GM19328 (cell line): ENCODE data around the gene CDKN1A.
"Not testable (repeated sequence)": the region's sequence is repeated elsewhere in the genome, so short reads cannot be mapped to it uniquely, and the experiment has no call there.

ENCODE experiments used
- ATAC-seq: cut with Tn5 transposase; IDR thresholded peaks from one replicate; pipeline ENCODE4 v1.9.1; 2021; ENCODE audit warnings: mild to moderate bottlenecking, moderate library complexity; ENCODE audit not compliant: unreplicated experiment

CDKN1A gene

DNA sequence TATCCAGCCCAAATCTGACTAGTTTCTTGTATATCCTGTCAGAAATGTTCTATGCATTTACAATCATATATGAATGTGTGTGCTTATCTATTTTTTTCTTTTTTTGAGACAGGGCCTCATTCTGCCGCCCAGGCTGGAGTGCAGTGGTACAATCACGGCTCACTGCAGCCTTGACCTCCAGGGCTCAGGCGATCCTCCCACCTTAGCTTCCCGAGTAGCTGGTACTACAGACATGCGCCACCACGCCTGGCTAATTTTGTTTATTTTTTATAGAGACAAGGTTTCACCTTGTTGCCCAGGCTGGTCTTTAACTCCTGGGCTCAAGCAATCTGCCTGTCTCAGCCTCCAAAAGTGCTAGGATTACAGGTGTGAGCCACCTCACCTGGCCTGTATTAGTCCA, 16.1 kb downstream of the CDKN1A start:
- no peak for ATAC-seq

DNA sequence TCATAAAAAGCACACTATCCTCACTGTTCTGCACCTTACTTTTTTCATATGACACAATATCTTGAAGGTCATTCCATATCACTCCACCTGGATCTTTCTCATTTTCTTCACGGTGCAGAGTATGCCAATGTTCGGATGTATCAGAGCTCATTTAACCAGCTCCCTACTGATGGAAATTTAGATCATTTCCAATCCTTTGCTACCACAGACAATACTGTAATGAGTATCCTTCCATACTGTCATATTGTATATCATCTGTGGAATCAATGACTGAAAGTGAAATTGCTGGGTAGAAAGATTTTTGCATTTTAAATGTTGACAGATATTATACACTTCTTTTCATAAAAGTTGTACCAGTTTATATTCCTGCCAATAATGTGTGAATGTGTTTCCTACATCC, 16.9 kb downstream of the CDKN1A start:
- no peak for ATAC-seq

DNA sequence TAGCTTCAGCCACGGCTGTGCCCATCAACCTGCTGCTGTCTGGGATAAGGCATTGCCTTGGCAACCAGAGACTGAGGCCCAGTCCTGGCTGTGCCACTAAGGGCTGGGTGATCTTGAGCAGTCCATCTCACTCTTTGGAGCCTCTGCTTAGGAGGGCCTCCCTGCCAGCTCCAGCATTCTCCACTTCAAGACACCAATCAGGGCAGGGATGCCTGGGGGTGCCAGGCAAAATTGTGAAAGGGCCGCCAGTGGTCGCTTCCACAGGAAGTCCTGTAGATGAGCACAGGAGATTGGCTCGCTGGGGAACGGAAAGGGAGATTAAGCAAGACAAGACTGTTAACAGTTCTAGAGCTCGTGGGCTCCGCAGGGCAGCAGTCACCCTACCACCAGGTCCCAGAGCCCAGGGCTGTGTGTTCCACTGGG, 19.0 kb downstream of the CDKN1A start, which contains the start of gene RAB44:
TSS of gene RAB44 (plus strand) at position 346 of the 423 bp plus-strand sequence. CDS start 6,410 bp downstream, outside the sequence.
- ATAC-seq, result no peak

DNA sequence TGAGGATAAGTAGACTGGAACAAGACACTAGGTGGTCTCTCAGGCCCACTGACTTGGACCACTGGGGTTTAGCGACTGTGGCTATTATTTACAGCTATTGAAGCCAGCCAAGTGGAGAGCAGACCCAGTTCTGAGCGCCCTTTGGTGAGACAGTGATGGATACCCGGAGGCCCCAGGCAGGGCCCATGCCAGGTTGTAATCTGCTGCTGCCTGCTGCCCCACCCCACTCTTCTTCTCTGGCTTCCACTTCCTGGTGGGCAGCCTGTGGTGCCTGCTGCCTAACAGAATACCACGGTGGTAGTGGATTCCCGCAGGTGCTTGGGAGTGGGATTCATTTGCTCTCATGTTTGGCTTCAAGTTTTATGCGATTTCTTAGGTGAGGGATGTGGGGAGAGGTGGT, 19.7 kb downstream of the CDKN1A start:
- no peak for ATAC-seq

DNA sequence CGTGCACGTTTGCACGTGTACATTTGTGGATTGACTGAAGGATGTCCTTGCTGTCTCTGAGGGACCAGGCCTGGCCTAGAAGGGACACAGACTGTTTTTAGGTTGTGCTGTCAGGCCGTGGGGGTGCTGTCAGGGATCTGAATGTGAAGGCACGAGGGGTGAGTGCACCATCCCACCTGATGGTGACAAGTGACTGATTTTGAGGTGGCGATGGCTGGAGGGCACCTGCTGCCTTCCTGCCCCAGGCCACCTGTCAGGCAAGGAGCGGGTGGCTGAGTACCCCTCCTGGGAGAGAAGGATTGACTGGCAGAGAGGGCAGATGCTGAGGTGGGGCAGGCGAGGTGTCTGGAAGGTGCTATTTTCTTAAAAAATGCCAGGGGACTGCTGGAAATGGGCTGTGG, 20.4 kb downstream of the CDKN1A start:
- no peak for ATAC-seq

DNA sequence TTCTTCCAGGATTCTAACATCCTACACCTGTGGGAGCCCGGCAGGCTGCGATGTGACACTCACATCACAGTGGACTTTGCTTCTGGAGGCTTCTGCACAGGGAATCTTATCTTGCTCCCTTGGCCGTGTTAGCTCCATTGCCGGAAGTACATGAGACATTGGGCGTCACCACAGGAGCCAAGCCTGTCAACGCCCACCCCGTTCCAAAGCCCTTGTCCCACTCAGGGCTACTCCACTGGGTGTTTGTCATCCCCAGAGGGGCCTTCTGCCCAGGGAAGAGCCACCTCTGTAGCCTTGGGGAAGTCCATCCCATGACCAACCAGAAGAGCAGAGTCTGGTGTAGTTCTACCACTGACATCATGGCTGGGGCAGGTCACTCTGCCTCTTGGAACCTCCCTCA, 20.8 kb downstream of the CDKN1A start:
- no peak for ATAC-seq

DNA sequence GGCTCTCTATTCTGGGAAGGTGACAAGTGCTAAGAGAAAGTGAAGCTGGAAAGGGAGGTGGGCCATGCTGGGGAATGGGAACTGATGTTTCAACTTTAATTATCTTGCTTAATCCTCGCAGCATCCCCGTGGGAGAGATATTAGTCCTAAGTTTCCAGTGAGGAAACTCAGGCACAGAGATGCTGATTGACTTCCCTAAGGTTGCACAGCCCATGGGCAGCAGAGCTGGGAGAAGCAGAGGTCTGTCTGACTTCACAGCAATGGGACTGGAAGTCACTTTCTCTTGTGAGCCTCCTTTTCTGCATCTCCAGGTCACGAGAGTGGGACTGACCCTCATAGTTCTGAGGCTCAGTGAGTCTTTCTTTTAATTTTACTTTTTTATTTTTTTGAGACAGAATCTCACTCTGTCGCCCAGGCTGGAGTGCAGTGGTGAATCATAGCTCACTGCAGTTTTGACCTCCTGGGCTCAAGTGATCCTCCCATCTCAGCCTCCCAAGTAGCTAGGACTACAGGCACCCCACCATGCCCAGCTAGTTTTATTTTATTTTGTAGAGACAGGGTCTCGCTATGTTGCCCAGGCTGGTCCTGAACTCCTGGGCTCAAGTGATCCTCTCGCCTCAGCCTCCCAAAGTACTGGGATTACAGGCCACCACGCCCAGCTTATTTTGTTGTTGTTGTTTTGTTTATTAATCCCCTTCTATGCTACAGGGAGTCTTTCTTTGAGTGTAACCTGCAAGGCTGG, 21.7 kb downstream of the CDKN1A start:
- no peak for ATAC-seq

DNA sequence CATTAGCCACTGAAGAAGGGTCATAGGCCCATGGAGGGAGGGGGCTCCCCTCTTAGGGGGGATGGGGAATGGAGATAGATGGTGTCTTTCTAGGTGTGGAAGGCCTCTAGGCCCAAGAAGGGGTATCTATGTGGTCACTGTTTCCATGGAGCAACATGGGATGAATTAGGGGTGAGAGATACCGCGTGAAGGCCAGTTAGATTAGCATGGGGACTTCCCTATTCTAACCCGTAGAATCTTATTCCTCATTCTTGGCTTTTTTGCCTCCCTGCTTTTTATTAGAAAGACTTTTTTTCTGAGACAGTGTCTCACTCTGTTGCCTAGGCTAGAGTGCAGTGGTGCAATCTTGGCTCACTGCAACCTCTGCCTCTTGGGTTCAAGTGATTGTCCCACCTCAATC, 22.3 kb downstream of the CDKN1A start:
- no peak for ATAC-seq

DNA sequence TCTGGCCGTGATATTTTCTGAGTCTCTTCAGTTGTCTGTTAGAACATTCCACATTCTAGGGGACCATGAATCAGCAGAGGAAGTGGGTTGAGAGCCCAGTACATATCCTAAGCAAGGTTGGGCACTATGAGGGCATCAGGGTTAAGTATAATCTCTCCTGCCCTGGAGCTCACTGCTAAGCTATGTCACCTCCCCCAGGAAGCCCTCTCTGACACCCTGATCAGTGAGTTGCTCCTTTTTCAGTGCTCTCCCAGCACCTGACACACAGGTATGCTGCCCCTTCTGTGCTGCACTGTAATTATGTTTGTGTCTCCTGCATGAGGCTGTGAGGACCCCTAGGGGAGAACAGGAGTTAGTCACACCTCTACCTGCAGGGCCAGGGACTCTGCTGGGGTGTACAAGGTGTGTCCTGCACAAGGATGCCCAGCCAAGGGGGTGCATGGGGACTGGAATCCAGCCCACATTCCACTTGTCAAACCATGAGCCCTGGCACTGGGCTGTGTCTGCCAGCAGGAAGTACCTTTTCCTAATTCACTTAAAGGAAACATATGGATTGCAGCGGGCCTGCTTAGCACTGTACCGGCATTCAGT, 23.0 kb downstream of the CDKN1A start:
- ATAC-seq, result no peak

DNA sequence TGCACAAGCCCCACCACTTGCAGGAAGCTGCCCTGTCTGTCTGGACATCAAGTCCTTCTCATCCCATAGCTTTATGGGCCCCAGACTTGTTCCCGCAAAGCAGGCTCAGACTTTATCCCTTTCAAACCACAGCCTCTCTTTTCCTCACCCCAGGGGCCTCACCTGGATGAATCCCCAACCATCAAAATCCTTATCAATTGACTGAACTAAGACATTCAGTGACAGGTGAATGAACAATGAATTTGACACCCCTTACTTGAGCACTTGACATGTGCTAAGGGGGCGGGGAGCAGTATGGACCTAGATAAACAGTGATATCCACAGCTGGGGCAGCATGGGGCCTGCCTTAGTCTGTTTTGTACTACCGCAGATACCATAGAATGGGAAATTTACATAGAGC, 24.1 kb downstream of the CDKN1A start:
- no peak for ATAC-seq

DNA sequence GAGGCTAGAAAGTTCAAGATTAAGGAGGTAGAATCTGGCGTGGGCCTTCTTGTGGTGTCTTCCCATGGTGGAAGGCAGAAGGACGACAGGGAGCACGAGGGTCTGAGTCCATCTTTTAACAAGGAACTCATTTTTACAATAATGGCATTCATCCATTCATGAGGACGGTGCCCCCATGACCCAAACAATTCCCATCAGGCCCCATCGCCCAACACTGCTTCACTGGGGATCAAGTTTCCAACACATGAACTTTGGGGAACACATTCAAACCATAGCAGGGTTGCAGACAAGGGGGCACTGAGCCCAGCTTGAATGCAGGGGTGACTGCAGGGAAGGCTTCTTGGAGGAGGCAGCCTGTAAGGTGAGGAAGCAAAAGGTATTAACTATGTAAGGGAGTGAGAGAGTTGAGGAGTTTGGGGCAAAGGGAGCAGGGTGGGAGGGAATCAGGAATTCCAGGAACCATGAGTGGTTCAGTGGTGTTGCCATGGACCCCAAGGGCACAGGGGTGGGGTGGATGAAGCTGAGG, 24.6 kb downstream of the CDKN1A start:
- ATAC-seq, result no peak

DNA sequence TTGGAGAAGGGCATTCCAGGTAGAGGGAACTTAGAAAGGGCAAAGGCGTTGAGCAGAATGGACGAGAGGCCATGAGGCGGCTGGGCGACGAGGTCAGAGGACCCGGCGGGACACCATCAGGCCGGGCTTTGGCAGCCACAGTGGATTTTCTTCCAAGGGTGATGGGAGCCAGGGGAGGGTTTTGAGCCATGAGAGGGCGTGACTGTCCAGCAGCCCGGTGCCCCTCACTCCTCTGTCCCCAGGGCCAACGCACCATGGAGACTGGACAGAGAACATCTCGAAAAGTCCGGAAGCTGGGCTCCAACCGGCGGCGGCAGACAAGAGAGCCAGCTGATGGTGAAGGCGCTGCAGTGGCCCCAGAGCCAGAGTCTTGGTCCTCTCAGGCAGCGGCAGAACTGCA, 25.5 kb downstream of the CDKN1A start:
- ATAC-seq, result no peak

DNA sequence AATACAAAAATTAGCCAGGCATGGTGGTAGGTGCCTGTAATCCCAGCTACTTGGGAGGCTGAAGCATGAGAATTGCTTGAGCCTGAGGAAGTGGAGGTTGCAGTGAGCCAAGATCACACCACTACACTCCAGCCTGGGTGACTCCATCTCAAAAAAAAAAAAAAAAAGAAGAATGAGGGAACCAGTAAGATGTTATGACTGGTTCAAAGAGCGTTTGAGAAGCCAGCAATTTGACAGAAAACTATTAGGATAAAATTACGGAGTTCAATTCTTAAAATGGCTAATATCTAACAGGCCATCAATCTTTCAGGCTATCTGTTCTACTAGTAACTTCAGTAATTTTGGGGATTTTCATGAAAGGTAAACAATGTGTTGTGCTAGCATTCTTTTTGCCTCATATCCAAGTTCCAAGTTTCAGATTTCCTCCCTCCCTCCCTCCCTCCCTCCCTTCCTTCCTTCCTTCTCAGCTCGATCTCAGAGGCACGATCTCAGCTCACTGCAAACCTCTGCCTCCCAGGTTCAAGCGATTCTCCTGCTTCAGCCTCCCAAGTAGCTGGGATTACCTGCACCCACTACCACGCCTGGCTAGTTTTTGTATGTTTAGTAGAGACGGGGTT, 26.6 kb downstream of the CDKN1A start:
- not testable (repeated sequence) for ATAC-seq

DNA sequence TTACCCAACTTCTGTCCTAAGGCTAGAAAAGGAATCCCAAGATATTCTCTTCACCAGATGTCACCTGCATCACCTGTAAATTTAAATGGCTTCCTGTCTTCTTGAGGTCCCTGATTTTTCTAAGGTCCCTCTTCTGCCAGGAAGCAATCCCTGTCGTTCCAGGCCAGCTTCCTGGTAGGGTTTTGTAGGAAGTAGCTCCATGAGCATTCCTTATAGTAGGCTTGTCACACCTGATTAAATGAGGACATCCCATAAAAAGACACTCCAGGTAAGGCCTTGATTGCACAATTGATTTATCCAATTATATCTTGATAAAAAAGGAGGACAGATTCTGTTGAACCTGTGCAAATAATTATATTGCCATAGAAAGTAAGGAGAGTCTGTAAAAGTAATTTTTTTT, 27.8 kb downstream of the CDKN1A start:
- no peak for ATAC-seq

DNA sequence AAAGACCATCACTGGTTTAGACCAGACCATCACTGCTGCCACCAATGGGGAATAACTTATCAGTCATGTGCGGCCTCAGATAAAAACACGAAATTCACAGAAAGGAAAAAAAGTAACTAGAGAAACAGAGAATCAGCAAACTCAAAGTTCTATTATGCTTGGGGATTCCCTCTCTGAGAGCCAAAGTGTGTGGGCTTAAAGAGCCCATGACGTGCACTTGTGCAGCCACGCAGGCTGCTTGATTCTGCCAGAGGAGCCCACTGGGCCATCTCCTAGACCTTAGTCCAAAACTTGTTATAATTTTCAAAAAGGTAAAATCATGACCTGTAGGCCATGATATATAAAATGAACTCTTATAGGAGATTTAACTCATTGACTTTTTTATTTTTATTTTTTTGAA, 34.3 kb downstream of the CDKN1A start:
- no peak for ATAC-seq

DNA sequence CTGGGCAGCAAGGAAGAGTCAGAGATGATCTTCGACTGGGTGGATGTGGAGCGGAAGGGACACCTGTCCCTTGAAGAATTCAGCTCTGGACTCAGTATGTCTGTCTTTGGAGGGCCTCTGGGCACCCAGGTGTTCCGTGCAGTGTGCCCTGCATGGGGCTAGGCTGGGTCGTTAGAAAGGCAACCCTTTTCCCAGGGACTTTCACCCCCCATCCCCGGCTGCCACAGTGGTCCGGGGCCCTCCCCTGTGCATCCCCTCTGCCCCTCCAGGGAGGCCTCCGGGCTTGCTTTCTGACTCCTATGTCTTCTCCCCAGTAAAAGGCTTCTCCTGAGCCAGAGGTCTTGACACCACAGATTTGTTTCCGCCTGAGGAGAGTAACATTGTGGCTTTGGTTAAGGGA, 35.3 kb downstream of the CDKN1A start:
- no peak for ATAC-seq

DNA sequence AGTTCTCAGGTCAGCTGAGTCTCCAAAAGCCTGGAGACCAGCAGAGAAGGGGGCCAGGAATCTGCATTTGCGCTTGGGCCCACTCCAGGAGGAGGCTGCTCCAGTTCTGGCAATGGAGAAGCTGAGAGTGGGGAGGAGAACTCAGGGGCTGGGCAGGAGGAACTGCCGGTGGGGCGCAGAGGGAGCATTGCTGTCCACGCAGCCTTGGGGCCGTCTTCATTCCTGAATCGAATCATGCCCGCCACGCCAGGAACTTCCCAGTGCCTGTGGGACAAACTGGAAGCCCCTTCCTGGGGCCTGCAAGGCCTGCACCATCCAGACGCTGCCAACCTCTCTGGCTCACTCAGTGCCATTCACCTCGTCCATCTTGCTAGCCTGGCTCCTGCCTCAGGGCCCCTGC, 36.0 kb downstream of the CDKN1A start:
- no peak for ATAC-seq

DNA sequence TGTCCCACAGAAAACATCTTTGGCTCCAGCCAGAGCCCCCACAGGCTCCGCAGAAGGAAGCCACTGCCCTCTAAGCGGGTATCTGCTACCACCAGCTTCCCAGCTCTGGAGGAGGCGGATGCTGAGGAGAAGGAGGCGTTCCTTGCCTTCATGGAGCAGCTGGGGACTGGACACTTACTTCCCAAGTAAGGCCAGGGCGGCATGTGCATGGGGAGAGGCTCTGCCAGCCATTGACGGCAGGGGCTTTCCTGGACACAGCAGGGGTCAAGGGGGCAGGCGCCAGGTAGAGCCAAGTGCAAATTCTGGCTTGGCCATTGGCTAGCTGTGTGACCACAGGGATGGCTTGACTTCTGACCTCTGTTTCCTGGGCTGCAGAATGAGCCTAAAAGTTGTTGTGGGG, 37.0 kb downstream of the CDKN1A start:
- no peak for ATAC-seq

DNA sequence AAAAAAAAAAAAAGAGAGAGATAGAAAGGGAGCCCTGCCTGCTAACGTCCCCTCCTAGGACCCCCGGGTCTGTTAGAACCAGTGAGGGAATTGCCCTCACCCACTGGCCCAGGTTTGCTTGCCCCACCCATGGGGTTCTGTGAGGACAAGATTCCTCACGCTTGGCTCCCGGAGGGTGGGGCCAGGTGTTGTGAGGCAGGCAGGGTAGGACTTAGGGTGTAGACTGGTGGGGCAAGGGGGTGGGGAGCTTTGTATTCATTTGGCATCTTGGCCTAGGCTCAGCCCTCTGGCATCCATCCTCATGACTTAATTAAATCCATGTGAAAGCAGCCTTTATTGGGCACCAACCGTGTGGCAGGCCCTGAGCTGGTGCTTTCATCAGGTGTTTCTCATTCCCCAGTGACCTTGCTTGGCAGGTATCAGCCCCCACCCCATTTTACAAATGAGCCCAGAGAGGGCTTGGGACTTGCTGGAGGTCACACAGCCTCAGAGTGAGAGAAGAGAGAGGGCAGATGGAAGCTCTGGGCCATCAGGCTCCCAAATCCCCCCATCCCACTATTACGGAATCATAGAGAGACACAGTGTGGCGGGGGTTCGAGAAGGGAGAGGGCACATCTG, 38.1 kb downstream of the CDKN1A start:
- no peak for ATAC-seq

DNA sequence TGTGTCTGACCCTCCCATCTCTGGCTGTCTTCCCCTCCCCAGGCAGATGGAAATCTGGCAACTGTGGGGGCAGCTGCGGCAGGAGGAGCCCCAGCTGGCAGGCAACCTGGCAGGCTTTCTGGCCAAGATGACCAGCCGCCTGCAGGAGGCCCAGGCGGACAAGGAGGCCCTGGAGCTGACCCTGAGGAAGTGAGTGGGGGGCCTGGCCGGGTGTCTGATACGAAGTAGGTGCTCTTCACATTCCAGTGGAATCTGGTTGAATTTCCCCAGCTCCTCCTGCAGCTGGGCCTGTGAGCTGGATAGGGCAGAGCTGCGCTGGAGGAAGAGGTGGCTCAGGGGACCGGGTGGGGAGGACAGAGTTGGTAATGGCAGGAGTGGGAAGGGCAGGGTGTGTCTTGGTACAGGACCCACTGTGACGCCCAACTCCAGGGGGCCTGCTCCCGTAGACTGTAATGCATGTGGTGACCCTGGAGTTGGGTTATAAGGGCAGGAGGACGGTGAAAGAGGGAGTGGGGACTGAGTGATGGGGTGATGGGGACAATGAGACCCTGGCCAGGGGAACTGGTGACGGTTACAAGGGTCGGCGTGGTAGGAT, 38.8 kb downstream of the CDKN1A start:
- no peak for ATAC-seq

DNA sequence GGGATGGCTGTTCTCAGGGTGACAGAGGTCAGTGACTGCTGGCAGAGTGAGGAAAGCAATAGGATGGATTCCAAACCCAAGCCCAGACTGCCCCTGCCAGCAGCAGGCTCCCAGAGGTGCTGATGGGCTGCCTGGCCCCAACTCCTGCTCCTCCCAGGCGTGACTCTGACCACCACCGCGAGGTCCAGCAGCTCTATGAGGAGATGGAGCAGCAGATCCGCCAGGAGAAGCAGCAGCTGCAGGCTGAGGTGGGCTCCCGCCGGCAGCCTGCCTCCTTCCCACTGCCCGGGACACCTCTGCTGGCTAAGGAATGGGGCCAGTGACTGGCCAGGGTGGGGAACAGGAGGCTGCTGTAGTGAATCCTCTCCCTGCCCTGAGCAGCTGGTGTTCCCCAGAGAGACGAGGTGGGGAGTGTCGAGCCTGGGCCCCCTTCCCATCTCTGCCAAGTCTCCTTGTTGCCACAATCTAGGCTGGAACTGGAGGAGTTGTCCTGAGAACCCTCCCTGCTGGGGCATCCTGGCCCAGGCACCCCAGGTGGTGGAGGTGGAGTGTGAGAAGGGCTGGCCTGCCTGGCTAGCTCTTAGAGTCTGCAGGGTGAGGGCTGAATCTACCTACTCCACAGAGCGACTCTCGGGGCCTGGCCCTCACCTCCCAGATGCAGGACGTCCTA, 39.5 kb downstream of the CDKN1A start:
- no peak for ATAC-seq
